MM.1S (cell line): Measurements from ENCODE around the gene PLXDC2.

Source experiments
- DNase-seq: peaks from one replicate; pipeline ENCODE4 v3.0.0-alpha.2; 2015
- H2AFZ ChIP-seq: fragments of 300-600 bp; sonication (generic); 2 replicates; pipeline ENCODE4 v1.6.0; 2016; ENCODE audit warnings: antibody characterized with exemption, low read length
- H3F3A ChIP-seq: fragments of 300-600 bp; sonication (generic); 2 replicates; pipeline ENCODE4 v1.6.1; 2016; ENCODE audit warnings: mild to moderate bottlenecking, antibody characterized with exemption, low read length, moderate library complexity, mixed read lengths; ENCODE audit not compliant: insufficient read depth
- H3K27ac ChIP-seq: fragments of 300-600 bp; sonication (generic); 2 replicates; pipeline ENCODE4 v1.5.1; 2016; ENCODE audit warnings: mild to moderate bottlenecking, low read length
- H3K27me3 ChIP-seq: fragments of 300-600 bp; sonication (generic); replicated peaks from 2 replicates; pipeline ENCODE4 v1.6.0; 2016; ENCODE audit warnings: low read length; ENCODE audit not compliant: insufficient read depth
- H3K36me3 ChIP-seq: fragments of 300-600 bp; sonication (generic); replicated peaks from 2 replicates; pipeline ENCODE4 v1.6.1; 2016; ENCODE audit warnings: mild to moderate bottlenecking, low read length, mixed read lengths; ENCODE audit not compliant: insufficient read depth
- H3K4me1 ChIP-seq: fragments of 300-600 bp; sonication (generic); 2 replicates; pipeline ENCODE4 v1.6.1; 2016; ENCODE audit warnings: low read length, mixed read lengths
- H3K4me2 ChIP-seq: fragments of 300-600 bp; sonication (generic); 2 replicates; pipeline ENCODE4 v1.6.0; 2016; ENCODE audit warnings: low read depth, low read length
- H3K4me3 ChIP-seq: fragments of 300-600 bp; sonication (generic); 2 replicates; pipeline ENCODE4 v1.5.1; 2016; ENCODE audit warnings: low read length, mixed read lengths
- H3K79me2 ChIP-seq: fragments of 300-600 bp; sonication (generic); 2 replicates; pipeline ENCODE4 v1.6.1; 2016; ENCODE audit warnings: mixed run types, low read length, mixed read lengths
- H3K9ac ChIP-seq: fragments of 300-600 bp; sonication (generic); 2 replicates; pipeline ENCODE4 v1.6.1; 2016; ENCODE audit warnings: low read length, mixed read lengths
- H3K9me2 ChIP-seq: fragments of 300-600 bp; sonication (generic); replicated peaks from 2 replicates; pipeline ENCODE4 v1.6.1; 2016; ENCODE audit warnings: mild to moderate bottlenecking, low read length, mixed read lengths; ENCODE audit not compliant: insufficient read depth
- H3K9me3 ChIP-seq: fragments of 300-600 bp; sonication (generic); replicated peaks from 2 replicates; pipeline ENCODE4 v1.6.1; 2016; ENCODE audit warnings: mild to moderate bottlenecking, low read length, mixed read lengths; ENCODE audit not compliant: insufficient read depth
- H4K20me1 ChIP-seq: fragments of 300-600 bp; sonication (generic); 2 replicates; pipeline ENCODE4 v1.6.1; 2016; ENCODE audit warnings: mild to moderate bottlenecking, low read length, moderate library complexity, mixed read lengths; ENCODE audit not compliant: insufficient read depth
- CTCF ChIP-seq: fragments of 300-600 bp; sonication (generic); IDR thresholded peaks from 2 replicates; pipeline ENCODE4 v1.5.1; 2016; ENCODE audit warnings: antibody characterized with exemption, low read length, mixed read lengths
- EZH2 ChIP-seq: fragments of 300-600 bp; sonication (generic); optimal IDR thresholded peaks from 2 replicates; pipeline ENCODE3; 2017; ENCODE audit warnings: low read depth, mild to moderate bottlenecking, antibody characterized with exemption, low read length, mixed read lengths
- EZH2phosphoT487 ChIP-seq: fragments of 300-600 bp; sonication (generic); IDR thresholded peaks from 2 replicates; pipeline ENCODE4 v1.6.1; 2018; ENCODE audit warnings: antibody characterized with exemption, low read length

Gene PLXDC2

GRCh38 chr10:20240643-20241042 lies 424.4 kb downstream of the PLXDC2 start:
- Histone ChIP-seq H3K9me3 (no peaks in the 10 kb centered on the region), H3K27ac (no peak overlapping the region), H3F3A (no peaks in the 10 kb centered on the region), H3K4me3 (no peak overlapping the region), H3K9ac (no peak overlapping the region), H3K36me3 (no peaks in the 10 kb centered on the region), H4K20me1 (no peaks in the 10 kb centered on the region), H3K9me2 (no peaks in the 10 kb centered on the region), H3K4me1 (no peaks in the 10 kb centered on the region), H3K4me2 (no peak overlapping the region), H3K27me3 (no peaks in the 10 kb centered on the region), H2AFZ (no peak overlapping the region), H3K79me2 (no peaks in the 10 kb centered on the region)
- DNase-seq = no peak
- TF ChIP-seq CTCF = no peak
- TF ChIP-seq EZH2phosphoT487 = no peak
- no peak for TF ChIP-seq EZH2

GRCh38 chr10:20247454-20247853 lies 431.2 kb downstream of the PLXDC2 start:
- Histone ChIP-seq H3K9ac (no peak overlapping the region), H2AFZ (no peak overlapping the region)

GRCh38 chr10:20247891-20248708 lies 431.9 kb downstream of the PLXDC2 start:
- no peaks in the 10 kb centered on the region for H3K27me3 ChIP-seq
- H3K4me2 ChIP-seq = no peak overlapping the region
- no peak overlapping the region for H3K9ac ChIP-seq
- H3K36me3 ChIP-seq = no peaks in the 10 kb centered on the region
- H3K4me3 ChIP-seq = no peak overlapping the region
- no peaks in the 10 kb centered on the region for H3K79me2 ChIP-seq
- no peaks in the 10 kb centered on the region for H4K20me1 ChIP-seq
- no peaks in the 10 kb centered on the region for H3K9me2 ChIP-seq
- H3K27ac ChIP-seq = no peak overlapping the region
- no peaks in the 10 kb centered on the region; the same call in 1 of the 2 replicates for H3K9me3 ChIP-seq
- H3K4me1 ChIP-seq = no peaks in the 10 kb centered on the region
- DNase-seq = no peak
- H2AFZ ChIP-seq = no peak overlapping the region
- TF ChIP-seq CTCF (no peak), EZH2 (no peak), EZH2phosphoT487 (no peak)
- H3F3A ChIP-seq = no peaks in the 10 kb centered on the region

More at GRCh38 chr10:20247454-20247853, 431.2 kb downstream of the PLXDC2 start:
- Histone ChIP-seq H3K4me1 (no peaks in the 10 kb centered on the region), H3K36me3 (no peaks in the 10 kb centered on the region), H3K27ac (no peak overlapping the region), H3K4me3 (no peak overlapping the region), H4K20me1 (no peaks in the 10 kb centered on the region), H3F3A (no peaks in the 10 kb centered on the region), H3K27me3 (no peaks in the 10 kb centered on the region), H3K4me2 (no peak overlapping the region), H3K79me2 (no peaks in the 10 kb centered on the region), H3K9me3 (no peaks in the 10 kb centered on the region; the same call in 1 of the 2 replicates), H3K9me2 (no peaks in the 10 kb centered on the region)
- DNase-seq = no peak
- TF ChIP-seq CTCF = no peak
- TF ChIP-seq EZH2phosphoT487 = no peak
- no peak for TF ChIP-seq EZH2
